SK-N-MC (cell line): ENCODE data around the gene ITGB5.
A peak's percentile ranks its signal among the peaks of the same experiment; 100 is the strongest.

Source experiments
- DNase-seq: peaks from one replicate; pipeline ENCODE4 v3.0.0-alpha.2; 2011; ENCODE audit warnings: low read depth, low spot score
- H3K27ac ChIP-seq: fragments of 200-600 bp; sonication (generic); 2 replicates; pipeline ENCODE4 v1.5.1; 2016; ENCODE audit warnings: mixed run types
- H3K36me3 ChIP-seq: fragments of 200-600 bp; sonication (generic); 2 replicates; pipeline ENCODE4 v1.6.1; 2017; ENCODE audit warnings: antibody characterized with exemption, low read length, mixed read lengths; ENCODE audit not compliant: insufficient read depth
- H3K4me3 ChIP-seq: fragments of 200-600 bp; sonication (generic); 2 replicates; pipeline ENCODE4 v1.5.1; 2016
- H3K9ac ChIP-seq: fragments of 200-600 bp; sonication (generic); 2 replicates; pipeline ENCODE4 v1.8.0; 2017; ENCODE audit warnings: mixed run types, mixed read lengths; ENCODE audit not compliant: insufficient read length
- H3K9me3 ChIP-seq: fragments of 200-600 bp; sonication (generic); 2 replicates; pipeline ENCODE4 v1.6.1; 2017; ENCODE audit warnings: low read depth, mild to moderate bottlenecking, antibody characterized with exemption, low read length, moderate library complexity, mixed read lengths
- EZH2 ChIP-seq: fragments of 200-600 bp; sonication (generic); IDR thresholded peaks from one replicate; pipeline ENCODE4 v1.6.1; 2017; ENCODE audit warnings: antibody characterized with exemption
- FOXP2 ChIP-seq: optimal IDR thresholded peaks from 2 replicates; pipeline ENCODE3; 2011; ENCODE audit warnings: mild to moderate bottlenecking, moderate library complexity; ENCODE audit not compliant: insufficient read depth; ENCODE audit errors: extremely low read length, control extremely low read depth
- POLR2AphosphoS5 ChIP-seq: IDR thresholded peaks from 2 replicates; pipeline ENCODE4 v1.6.1; 2012; ENCODE audit warnings: mild to moderate bottlenecking, low read depth, low read length, borderline replicate concordance

The ITGB5 gene

GRCh38 chr3:124800511-124801258 lies 86.5 kb downstream of the ITGB5 start:
- DNase-seq: no peak
- Histone ChIP-seq H3K4me3 (peak overlapping the region; percentile 58), H3K9ac (peak overlapping the region; percentile 43), H3K36me3 (peaks cover 12% of the 10 kb centered on the region; the same call in 1 of the 2 replicates), H3K9me3 (no peaks in the 10 kb centered on the region), H3K27ac (peak overlapping the region; percentile 22; the same call in 1 of the 2 replicates)
- TF ChIP-seq POLR2AphosphoS5 (no peak; the same call in 1 of the 2 replicates), FOXP2 (no peak), EZH2 (no peak)

- peak overlapping the region; percentile 22; the same call in 1 of the 2 replicates for H3K27ac ChIP-seq
Measured at GRCh38 chr3:124800076-124800475, 87.1 kb downstream of the ITGB5 start.

GRCh38 chr3:124799676-124800075 lies 87.5 kb downstream of the ITGB5 start:
- TF ChIP-seq POLR2AphosphoS5: no peak
- no peak for TF ChIP-seq FOXP2
- no peak for TF ChIP-seq EZH2
- H3K27ac ChIP-seq: peak overlapping the region; percentile 22; the same call in 1 of the 2 replicates

More at GRCh38 chr3:124800076-124800475, 87.1 kb downstream of the ITGB5 start:
- TF ChIP-seq POLR2AphosphoS5 (no peak), FOXP2 (no peak), EZH2 (no peak)
- DNase-seq: no peak
- Histone ChIP-seq H3K9ac (no peak overlapping the region), H3K4me3 (no peak overlapping the region), H3K9me3 (no peaks in the 10 kb centered on the region), H3K36me3 (peaks cover 15% of the 10 kb centered on the region; the same call in 1 of the 2 replicates)

DNA sequence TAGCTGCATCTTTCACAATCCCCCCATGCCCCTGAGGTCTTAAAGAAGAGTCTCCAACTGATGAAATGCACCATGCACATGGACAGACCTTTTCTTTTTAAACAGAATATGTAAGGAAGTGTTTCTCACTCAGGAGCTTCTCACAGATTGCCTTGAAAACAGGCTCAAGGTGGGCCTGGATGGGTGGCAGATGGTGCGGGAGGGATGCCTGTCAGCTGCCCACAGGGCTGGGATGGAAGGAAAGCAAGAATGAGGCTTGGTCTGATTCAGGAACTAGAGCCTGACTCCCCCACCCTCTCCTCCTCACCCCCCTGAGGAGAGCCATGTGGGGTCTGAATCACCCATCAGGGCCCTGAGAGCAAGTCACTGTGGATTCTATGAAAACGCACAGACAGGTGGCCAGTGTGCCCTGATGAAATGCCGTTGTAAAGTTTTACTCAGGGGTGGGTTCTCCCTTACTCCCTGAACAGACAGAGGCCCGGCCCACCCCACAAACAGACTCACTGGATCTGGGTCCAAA lies 89.7 kb downstream of the ITGB5 start:
- Histone ChIP-seq H3K36me3 (peaks cover 10% of the 10 kb centered on the region; the same call in 1 of the 2 replicates), H3K4me3 (no peak overlapping the region), H3K27ac (no peak overlapping the region), H3K9me3 (no peaks in the 10 kb centered on the region), H3K9ac (no peak overlapping the region)
- TF ChIP-seq EZH2 (no peak), POLR2AphosphoS5 (no peak)
- DNase-seq: no peak

More at GRCh38 chr3:124799676-124800075, 87.5 kb downstream of the ITGB5 start:
- no peak overlapping the region for H3K9ac ChIP-seq
- peaks cover 15% of the 10 kb centered on the region; the same call in 1 of the 2 replicates for H3K36me3 ChIP-seq
- DNase-seq: no peak
- H3K4me3 ChIP-seq: no peak overlapping the region
- H3K9me3 ChIP-seq: no peaks in the 10 kb centered on the region

DNA sequence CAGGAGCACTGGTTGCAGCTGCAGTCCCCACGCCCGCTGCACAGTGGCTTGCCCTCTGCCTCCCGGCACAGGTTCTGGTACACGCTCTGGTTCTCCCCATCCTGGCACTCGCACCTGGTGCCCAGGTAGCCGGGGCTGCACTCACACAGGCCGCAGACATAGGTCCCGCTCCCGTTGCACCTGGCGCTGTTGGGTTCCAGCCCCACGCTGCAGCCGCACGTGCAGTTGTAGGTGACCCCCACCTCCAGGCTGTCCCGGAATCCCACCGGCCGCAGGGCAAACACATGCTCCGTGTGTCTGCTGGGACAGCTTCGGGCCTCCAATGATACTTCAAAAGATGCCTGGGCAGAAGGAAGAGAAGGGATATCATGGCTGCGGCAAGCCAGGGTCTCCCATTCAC lies 90.7 kb downstream of the ITGB5 start:
- no peak overlapping the region for H3K4me3 ChIP-seq
- DNase-seq: no peak
- peaks cover 10% of the 10 kb centered on the region; the same call in 1 of the 2 replicates for H3K36me3 ChIP-seq

GRCh38 chr3:124793054-124793739 lies 94.0 kb downstream of the ITGB5 start:
- peak overlapping the region; percentile 97 for H3K27ac ChIP-seq
- peak overlapping the region; percentile 49 for H3K9ac ChIP-seq
- no peaks in the 10 kb centered on the region for H3K9me3 ChIP-seq
- DNase-seq: no peak
- TF ChIP-seq EZH2 (no peak), FOXP2 (no peak), POLR2AphosphoS5 (no peak)
- peaks cover 10% of the 10 kb centered on the region; the same call in 1 of the 2 replicates for H3K36me3 ChIP-seq
- H3K4me3 ChIP-seq: no peak overlapping the region

More for the DNA sequence above, 90.7 kb downstream of the ITGB5 start:
- TF ChIP-seq FOXP2: no peak
- no peak for TF ChIP-seq POLR2AphosphoS5
- no peak for TF ChIP-seq EZH2
- Histone ChIP-seq H3K9me3 (no peaks in the 10 kb centered on the region), H3K9ac (no peak overlapping the region), H3K27ac (no peak overlapping the region)

- TF ChIP-seq POLR2AphosphoS5: no peak
- no peak for TF ChIP-seq FOXP2
- no peak for TF ChIP-seq EZH2
- no peaks in the 10 kb centered on the region for H3K9me3 ChIP-seq
- no peak for DNase-seq
- H3K36me3 ChIP-seq: peaks cover 10% of the 10 kb centered on the region; the same call in 1 of the 2 replicates
- peak overlapping the region; percentile 66; the same call in 1 of the 2 replicates for H3K4me3 ChIP-seq
- H3K9ac ChIP-seq: peak overlapping the region; percentile 49
- H3K27ac ChIP-seq: peak overlapping the region; percentile 97
Measured at GRCh38 chr3:124792341-124793040, 94.7 kb downstream of the ITGB5 start.

GRCh38 chr3:124791639-124792151 lies 95.5 kb downstream of the ITGB5 start:
- peak overlapping the region; percentile 97 for H3K27ac ChIP-seq
- peak overlapping the region; percentile 66 for H3K4me3 ChIP-seq
- H3K36me3 ChIP-seq: peaks cover 10% of the 10 kb centered on the region; the same call in 1 of the 2 replicates
- peak overlapping the region; percentile 49 for H3K9ac ChIP-seq
- peak; percentile 87 for DNase-seq
- no peaks in the 10 kb centered on the region for H3K9me3 ChIP-seq
- TF ChIP-seq EZH2 (no peak), FOXP2 (peak; percentile 97), POLR2AphosphoS5 (peak; percentile 87)
